Endothelial cell of coronary artery (primary cell): ENCODE data around the gene RITA1. TPM values are rescaled to one million over a fixed set of nuclear protein-coding genes. Genes with fewer than 3 reads are reported as not detected.

Experiments used
- total RNA-seq: library from RNA; depleted of rRNA; stranded (reverse); fragments of >200 nt; gene quantifications from 2 replicates; pipeline ENCODE4 v1.2.3, GENCODE V29; 2014

RITA1 gene
- 14.9 and 15.0 TPM in 2 replicates for total RNA-seq

DNA sequence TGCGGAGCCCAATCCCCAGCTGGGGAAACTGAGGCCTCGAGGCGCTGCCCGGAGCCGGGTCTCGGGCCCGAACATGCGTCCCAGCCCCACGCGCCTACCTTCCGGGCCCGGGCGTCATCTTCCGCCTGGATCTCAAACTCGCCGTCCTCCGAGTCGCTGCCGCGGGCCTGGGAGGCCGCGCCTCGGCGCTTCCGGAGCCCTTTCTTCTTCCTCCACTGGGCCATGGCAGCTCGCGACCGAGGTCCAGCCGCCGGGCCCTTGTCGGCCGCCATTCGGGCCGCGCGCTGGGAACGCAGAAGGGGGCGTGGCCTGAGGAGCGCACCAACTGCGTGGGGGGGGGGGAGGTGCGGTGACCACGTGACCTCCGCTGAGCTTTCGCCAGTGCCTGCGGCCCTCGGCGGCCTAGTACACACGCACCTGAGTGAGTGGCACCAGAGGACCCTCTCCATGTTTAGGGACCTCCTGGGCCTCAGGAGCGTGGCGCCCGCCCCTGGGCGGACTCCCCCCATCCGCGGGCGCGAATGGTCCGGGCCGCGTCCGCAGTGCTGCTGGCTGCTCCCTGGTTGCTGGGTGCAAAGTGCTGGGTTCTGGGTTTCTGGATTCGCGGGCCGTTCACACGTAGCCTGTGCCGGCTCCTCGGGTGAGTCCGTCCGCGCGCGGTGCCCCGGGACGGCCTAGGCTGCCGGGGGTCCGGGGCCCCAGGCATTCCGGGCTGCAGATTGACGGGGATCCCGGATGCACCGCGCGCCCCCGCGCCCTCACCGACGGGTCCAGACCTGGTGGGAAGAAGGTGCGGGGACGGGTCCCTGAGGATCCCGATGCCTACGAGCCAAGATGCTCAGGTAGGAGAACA, at the start of gene RITA1, which contains the start of gene DDX54:
Gene RITA1, plus strand, starts transcription at position 542 of the 853 bp plus-strand sequence. CDS start 1,026 bp downstream, outside the sequence.
Gene DDX54, minus strand, starts transcription at position 299 of the 853 bp plus-strand sequence. Its CDS starts 27 bp downstream, at position 272.

DNA sequence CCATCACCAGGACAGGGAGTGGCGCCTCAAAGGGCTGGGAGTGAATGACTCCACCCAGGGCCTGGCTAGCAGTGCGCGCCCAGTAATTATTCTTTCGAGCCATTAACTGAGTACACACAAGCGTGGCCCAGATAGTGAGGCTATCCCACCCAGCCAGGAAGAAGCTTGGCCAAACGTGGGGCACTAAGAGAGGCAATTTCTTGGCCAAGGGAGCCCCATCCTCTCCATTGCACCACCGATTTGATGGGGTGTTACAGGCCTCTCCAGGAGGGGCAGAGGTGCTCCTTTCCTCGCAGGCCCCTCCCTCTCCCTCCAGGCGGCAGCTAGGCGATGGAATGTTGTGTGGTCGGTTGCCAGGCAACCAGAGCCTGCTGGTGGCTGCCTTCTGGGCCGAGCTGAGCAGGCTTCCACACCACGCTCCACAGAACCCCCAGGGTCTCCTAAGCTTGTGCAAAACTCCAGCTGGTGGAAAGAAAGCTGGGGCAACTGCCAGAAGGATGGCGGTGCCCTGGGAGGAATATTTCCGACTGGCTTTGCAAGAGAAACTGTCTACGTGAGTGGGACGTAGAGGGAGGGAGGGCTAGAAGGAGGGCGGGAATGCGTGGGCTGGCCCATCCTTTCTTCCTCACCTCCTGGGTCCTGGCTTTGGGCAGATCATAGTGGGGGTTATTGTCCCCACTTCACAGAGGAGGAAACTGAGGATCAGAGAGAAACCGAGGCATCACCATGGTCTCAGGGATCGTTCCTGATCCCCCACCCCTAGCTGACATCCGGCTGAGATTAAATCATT, 36.0 kb upstream of the RITA1 start, which contains the start of gene CFAP73:
Gene CFAP73, plus strand, starts transcription at position 364 of the 790 bp plus-strand sequence. Its CDS starts 134 bp downstream, at position 498.

DNA sequence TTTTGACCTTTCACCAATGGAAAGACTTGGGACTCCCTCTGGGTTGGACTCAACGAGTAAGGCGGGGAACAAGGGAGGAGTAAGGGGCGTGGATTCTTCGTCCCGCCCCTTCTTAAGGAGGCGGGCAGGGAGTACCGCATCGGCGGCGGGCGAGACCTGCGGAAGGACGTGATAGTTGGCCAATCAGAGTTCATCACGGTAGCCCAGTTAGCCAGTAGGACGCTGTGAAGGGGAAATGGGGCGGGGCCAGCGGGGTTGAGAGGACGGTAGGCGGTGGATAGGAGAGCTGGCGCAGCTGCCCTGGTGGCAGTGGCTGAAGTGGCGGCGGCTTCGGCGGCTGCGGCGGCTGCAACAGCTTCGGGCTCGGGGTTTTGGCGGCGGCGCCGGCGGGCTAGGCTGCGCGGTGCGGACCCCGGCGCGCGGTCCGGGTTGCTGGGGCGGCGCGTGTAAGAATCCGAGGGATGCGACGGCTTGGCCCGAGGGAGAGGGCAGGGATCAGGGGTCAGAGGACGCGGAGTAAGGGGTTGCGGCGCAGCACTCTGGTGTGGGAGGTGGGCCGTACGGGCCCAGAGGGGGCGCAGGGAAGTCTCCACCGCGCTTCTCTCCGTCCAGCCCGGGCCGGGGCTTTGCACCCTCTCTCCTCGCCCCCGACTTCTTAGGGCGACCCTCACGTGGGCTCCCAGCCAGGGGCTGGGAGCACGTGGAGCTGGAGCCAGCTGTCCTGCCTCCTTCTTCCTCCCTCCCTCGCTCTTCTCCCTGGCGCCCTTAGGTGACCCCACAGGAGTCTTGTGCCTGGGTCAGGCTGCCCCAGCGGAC, 35.9 kb downstream of the RITA1 start, which contains the start of gene TPCN1:
Gene TPCN1, plus strand, starts transcription at position 284 of the 816 bp plus-strand sequence. CDS start 5,389 bp downstream, outside the sequence.

Other genes starting within 250 kb of the RITA1 start
- 2.2 and 5.5 TPM in 2 replicates for gene OAS3, start 247.2 kb upstream of the RITA1 start, total RNA-seq
- gene OAS2, start 207.2 kb upstream of the RITA1 start, total RNA-seq = 5.8 and 11.4 TPM in 2 replicates
- gene DTX1, start 129.0 kb upstream of the RITA1 start, total RNA-seq = under 0.01 TPM in 1 of 2 replicates, not detected in the other
- not detected in 2 replicates for gene RASAL1, start 50.0 kb upstream of the RITA1 start, total RNA-seq
- not detected in 2 replicates for gene CFAP73, start 36.0 kb upstream of the RITA1 start, total RNA-seq
- gene DDX54, start 243 bp upstream of the RITA1 start, total RNA-seq = 38.2 and 43.4 TPM in 2 replicates
- 5.2 and 10.2 TPM in 2 replicates for gene TPCN1, start 35.7 kb downstream of the RITA1 start, total RNA-seq
- 15.1 and 21.6 TPM in 2 replicates for gene SLC8B1, start 149.4 kb downstream of the RITA1 start, total RNA-seq
- 12.4 and 24.6 TPM in 2 replicates for gene PLBD2, start 172.9 kb downstream of the RITA1 start, total RNA-seq
- gene SDS, start 218.2 kb downstream of the RITA1 start, total RNA-seq = not detected in 2 replicates
- gene SDSL, start 236.7 kb downstream of the RITA1 start, total RNA-seq = 6.8 and 7.0 TPM in 2 replicates